RKO (cell line): ENCODE data around the gene CD4.
A peak's percentile ranks its signal among the peaks of the same experiment; 100 is the strongest.

Experiments used
- DNase-seq: peaks from one replicate; pipeline ENCODE4 v3.0.0-alpha.2; 2016; ENCODE audit warnings: low spot score

Gene CD4

GRCh38 chr12:6765634-6766581, 23.4 kb upstream of the CD4 start, which contains the start of gene PTMS:
PTMS (plus strand) TSS chr12:6766363; CDS start chr12:6766706, 343 bp downstream.
- DNase-seq: peak; percentile 54

- peak; percentile 73 for DNase-seq
Measured at GRCh38 chr12:6766651-6767349, 22.5 kb upstream of the CD4 start.

GRCh38 chr12:6767353-6768319, 21.7 kb upstream of the CD4 start:
- DNase-seq: peak; percentile 41

GRCh38 chr12:6768437-6768914, 20.9 kb upstream of the CD4 start:
- no peak for DNase-seq

GRCh38 chr12:6768990-6769389, 20.3 kb upstream of the CD4 start:
- no peak for DNase-seq

- DNase-seq: no peak
Measured at GRCh38 chr12:6769666-6770065, 19.7 kb upstream of the CD4 start.

- no peak for DNase-seq
Measured at GRCh38 chr12:6770094-6770493, 19.2 kb upstream of the CD4 start.

- DNase-seq: no peak
Measured at GRCh38 chr12:6770600-6770999, 18.7 kb upstream of the CD4 start.

GRCh38 chr12:6771091-6771495, 18.2 kb upstream of the CD4 start:
- no peak for DNase-seq

GRCh38 chr12:6771509-6772330, 17.6 kb upstream of the CD4 start:
- no peak for DNase-seq

GRCh38 chr12:6772331-6772695, 17.0 kb upstream of the CD4 start, which contains the start of gene LAG3:
LAG3 (plus strand) TSS chr12:6772520; CDS start chr12:6772853, 333 bp downstream.
- DNase-seq: no peak

- DNase-seq: no peak
Measured at GRCh38 chr12:6772726-6773589, 16.4 kb upstream of the CD4 start.

GRCh38 chr12:6773590-6774351, 15.6 kb upstream of the CD4 start:
- no peak for DNase-seq

- DNase-seq: no peak
Measured at GRCh38 chr12:6774499-6775062, 14.7 kb upstream of the CD4 start.

GRCh38 chr12:6775185-6776174, 13.8 kb upstream of the CD4 start:
- no peak for DNase-seq

GRCh38 chr12:6777386-6777785, 11.9 kb upstream of the CD4 start:
- no peak for DNase-seq

GRCh38 chr12:6778217-6778573, 11.1 kb upstream of the CD4 start:
- no peak for DNase-seq
